ENCODE data around the gene XYLT1.

- TF ChIP-seq CTCF (IDR thresholded peaks at IDR 0.05; ENCODE audit: low read depth, low read length): no peak
- TF ChIP-seq EZH2phosphoT487 (IDR thresholded peaks at IDR 0.05; ENCODE audit: low read depth): no peak
Measured at GRCh38 chr16:17251496-17251895, 219.3 kb downstream of the XYLT1 start.

Data from OCI-LY3 (cell line).